ENCODE measurements around the gene ZFP36.

- TF ChIP-seq POLR2AphosphoS5 (IDR thresholded peaks at IDR 0.05; ENCODE audit: insufficient read depth in 1 of 2, low read depth in 1 of 2): no peak
- TF ChIP-seq, protein P1, sequence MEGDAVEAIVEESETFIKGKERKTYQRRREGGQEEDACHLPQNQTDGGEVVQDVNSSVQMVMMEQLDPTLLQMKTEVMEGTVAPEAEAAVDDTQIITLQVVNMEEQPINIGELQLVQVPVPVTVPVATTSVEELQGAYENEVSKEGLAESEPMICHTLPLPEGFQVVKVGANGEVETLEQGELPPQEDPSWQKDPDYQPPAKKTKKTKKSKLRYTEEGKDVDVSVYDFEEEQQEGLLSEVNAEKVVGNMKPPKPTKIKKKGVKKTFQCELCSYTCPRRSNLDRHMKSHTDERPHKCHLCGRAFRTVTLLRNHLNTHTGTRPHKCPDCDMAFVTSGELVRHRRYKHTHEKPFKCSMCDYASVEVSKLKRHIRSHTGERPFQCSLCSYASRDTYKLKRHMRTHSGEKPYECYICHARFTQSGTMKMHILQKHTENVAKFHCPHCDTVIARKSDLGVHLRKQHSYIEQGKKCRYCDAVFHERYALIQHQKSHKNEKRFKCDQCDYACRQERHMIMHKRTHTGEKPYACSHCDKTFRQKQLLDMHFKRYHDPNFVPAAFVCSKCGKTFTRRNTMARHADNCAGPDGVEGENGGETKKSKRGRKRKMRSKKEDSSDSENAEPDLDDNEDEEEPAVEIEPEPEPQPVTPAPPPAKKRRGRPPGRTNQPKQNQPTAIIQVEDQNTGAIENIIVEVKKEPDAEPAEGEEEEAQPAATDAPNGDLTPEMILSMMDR (IDR thresholded peaks at IDR 0.05): no peak
Observed at GRCh38 chr19:39417463-39418181, 11.0 kb downstream of the ZFP36 start.

Data from vagina (tissue), 2 donors.